ENCODE data around the gene TMC4.

GRCh38 chr19:54201980-54202379 lies 29.0 kb upstream of the TMC4 start:
- TF ChIP-seq CTCF (IDR thresholded peaks at IDR 0.05) (no peak), POLR2A (IDR thresholded peaks at IDR 0.05) (no peak)

Measured in thyroid gland (tissue), 4 donors.